ENCODE measurements around the gene GRIK5.

The GRIK5 gene

DNA sequence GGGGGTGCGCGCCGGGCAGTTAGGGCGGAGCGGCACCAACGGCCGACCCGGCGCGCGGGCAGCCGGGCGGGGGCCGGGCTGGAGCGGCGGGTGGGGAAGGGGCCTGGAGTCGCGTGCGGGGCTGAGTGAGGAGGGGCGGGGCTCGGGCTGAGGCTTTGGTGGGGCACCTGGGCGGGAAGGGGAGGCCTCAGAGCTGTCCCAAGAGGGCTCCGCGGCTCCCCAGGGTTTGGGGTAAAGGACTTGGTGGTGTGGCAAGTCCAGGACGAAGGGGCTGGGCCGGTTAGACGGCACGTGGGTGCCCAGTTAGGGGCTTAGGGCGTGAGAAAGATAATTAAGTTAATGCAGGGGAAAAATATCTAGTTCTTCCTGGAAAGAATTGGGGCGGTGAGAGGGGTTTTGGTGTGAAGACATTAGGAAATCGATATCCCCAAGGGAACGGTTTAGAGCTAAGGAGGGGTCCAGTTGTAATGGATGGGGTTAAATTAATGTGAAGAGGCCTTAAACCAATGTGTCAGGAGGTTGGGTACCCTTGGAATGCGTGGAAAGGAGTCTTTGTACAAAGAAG lies 6.5 kb upstream of the GRIK5 start:
- no peak for TF ChIP-seq FOXP2 (optimal IDR thresholded peaks at IDR 0.05; ENCODE audit: borderline replicate concordance, extremely low read depth, extremely low read length, insufficient read depth)
- no peak for TF ChIP-seq POLR2AphosphoS5 (IDR thresholded peaks at IDR 0.05; ENCODE audit: low read depth, low read length)

GRCh38 chr19:42075616-42076379 lies 5.8 kb upstream of the GRIK5 start, which contains the start of gene ZNF574:
Gene ZNF574 (plus strand): TSS chr19:42076166. CDS start chr19:42078607, 2,441 bp downstream.
- TF ChIP-seq TAF1 (IDR thresholded peaks at IDR 0.05; ENCODE audit: borderline replicate concordance, insufficient read depth, low read length): peak; percentile 82; the same call in 1 of the 2 replicates
- TF ChIP-seq FOXP2 (optimal IDR thresholded peaks at IDR 0.05; ENCODE audit: borderline replicate concordance, extremely low read depth, extremely low read length, insufficient read depth): peak; percentile 79
- TF ChIP-seq SIN3A (IDR thresholded peaks at IDR 0.05; ENCODE audit: borderline replicate concordance, insufficient read depth, low read length): 0 out of 2 replicates have a peak, but pooled peaks have one; percentile 10
- TF ChIP-seq, protein P1, sequence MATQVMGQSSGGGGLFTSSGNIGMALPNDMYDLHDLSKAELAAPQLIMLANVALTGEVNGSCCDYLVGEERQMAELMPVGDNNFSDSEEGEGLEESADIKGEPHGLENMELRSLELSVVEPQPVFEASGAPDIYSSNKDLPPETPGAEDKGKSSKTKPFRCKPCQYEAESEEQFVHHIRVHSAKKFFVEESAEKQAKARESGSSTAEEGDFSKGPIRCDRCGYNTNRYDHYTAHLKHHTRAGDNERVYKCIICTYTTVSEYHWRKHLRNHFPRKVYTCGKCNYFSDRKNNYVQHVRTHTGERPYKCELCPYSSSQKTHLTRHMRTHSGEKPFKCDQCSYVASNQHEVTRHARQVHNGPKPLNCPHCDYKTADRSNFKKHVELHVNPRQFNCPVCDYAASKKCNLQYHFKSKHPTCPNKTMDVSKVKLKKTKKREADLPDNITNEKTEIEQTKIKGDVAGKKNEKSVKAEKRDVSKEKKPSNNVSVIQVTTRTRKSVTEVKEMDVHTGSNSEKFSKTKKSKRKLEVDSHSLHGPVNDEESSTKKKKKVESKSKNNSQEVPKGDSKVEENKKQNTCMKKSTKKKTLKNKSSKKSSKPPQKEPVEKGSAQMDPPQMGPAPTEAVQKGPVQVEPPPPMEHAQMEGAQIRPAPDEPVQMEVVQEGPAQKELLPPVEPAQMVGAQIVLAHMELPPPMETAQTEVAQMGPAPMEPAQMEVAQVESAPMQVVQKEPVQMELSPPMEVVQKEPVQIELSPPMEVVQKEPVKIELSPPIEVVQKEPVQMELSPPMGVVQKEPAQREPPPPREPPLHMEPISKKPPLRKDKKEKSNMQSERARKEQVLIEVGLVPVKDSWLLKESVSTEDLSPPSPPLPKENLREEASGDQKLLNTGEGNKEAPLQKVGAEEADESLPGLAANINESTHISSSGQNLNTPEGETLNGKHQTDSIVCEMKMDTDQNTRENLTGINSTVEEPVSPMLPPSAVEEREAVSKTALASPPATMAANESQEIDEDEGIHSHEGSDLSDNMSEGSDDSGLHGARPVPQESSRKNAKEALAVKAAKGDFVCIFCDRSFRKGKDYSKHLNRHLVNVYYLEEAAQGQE (IDR thresholded peaks at IDR 0.05; ENCODE audit: insufficient read depth in 1 of 2, low read depth in 2 of 2, low read length in 2 of 2): no peak; a peak in 1 of 4 replicates
- TF ChIP-seq POLR2AphosphoS5 (IDR thresholded peaks at IDR 0.05; ENCODE audit: low read depth, low read length): peak; percentile 93

GRCh38 chr19:42075364-42075615 lies 5.3 kb upstream of the GRIK5 start:
- no peak for TF ChIP-seq TAF1 (IDR thresholded peaks at IDR 0.05; ENCODE audit: borderline replicate concordance, insufficient read depth, low read length)

- TF ChIP-seq, protein P1 (IDR thresholded peaks at IDR 0.05; ENCODE audit: insufficient read depth in 1 of 2, low read depth in 2 of 2, low read length in 2 of 2): no peak
- TF ChIP-seq FOXP2 (optimal IDR thresholded peaks at IDR 0.05; ENCODE audit: borderline replicate concordance, extremely low read depth, extremely low read length, insufficient read depth) (no peak), SIN3A (IDR thresholded peaks at IDR 0.05; ENCODE audit: borderline replicate concordance, insufficient read depth, low read length) (no peak), TAF1 (IDR thresholded peaks at IDR 0.05; ENCODE audit: borderline replicate concordance, insufficient read depth, low read length) (no peak), POLR2AphosphoS5 (IDR thresholded peaks at IDR 0.05; ENCODE audit: low read depth, low read length) (peak; percentile 18; the same call in 1 of the 2 replicates)
Observed at GRCh38 chr19:42074513-42075363, 4.7 kb upstream of the GRIK5 start.

DNA sequence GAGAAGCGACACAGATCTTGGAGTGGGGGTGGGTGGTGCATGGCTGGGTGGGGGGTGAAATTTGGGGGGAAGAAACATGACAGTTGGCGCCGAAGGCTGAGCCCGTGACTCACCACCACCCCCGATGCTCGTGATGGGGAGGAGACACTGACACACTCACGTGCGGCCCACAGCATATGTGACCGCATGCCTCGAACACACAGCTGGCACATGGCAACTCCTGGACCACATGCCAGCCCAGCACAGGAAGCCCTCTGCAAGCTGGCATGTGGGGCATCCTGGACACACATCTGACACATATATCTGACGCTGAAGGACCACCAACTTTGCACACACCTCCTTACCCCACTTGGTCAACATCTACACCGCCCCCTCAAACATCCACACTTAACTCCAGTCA lies 1.2 kb upstream of the GRIK5 start:
- no peak for TF ChIP-seq SIN3A (IDR thresholded peaks at IDR 0.05; ENCODE audit: borderline replicate concordance, insufficient read depth, low read length)
- TF ChIP-seq POLR2AphosphoS5 (IDR thresholded peaks at IDR 0.05; ENCODE audit: low read depth, low read length): no peak
- TF ChIP-seq TAF1 (IDR thresholded peaks at IDR 0.05; ENCODE audit: borderline replicate concordance, insufficient read depth, low read length): no peak
- no peak for TF ChIP-seq FOXP2 (optimal IDR thresholded peaks at IDR 0.05; ENCODE audit: borderline replicate concordance, extremely low read depth, extremely low read length, insufficient read depth)
- TF ChIP-seq, protein P1 (IDR thresholded peaks at IDR 0.05; ENCODE audit: insufficient read depth in 1 of 2, low read depth in 2 of 2, low read length in 2 of 2): no peak

Measured in PFSK-1 (cell line).